PC-3 (cell line): Measurements from ENCODE around the gene MAGI1. TPM values are rescaled to one million over a fixed set of nuclear protein-coding genes. Genes with fewer than 3 reads are reported as not detected.

Experiments
- ATAC-seq: fragments of 200-7000 bp; cut with Tn5 transposase; 2 replicates; pipeline ENCODE4 v1.9.1; 2020; ENCODE audit warnings: mild to moderate bottlenecking, moderate library complexity
- BruUV-seq: library from RNA; stranded (reverse); fragments of 400-500 nt; replicated peaks from 2 replicates; lab custom pipeline; 2021; lab: Mats Ljungman, UMichigan
- CTCF ChIA-PET: fragments of 300-600 bp; sonication (Branson Sonifier 250); formaldehyde crosslinking; loops from one replicate; lab custom pipeline; 2022; ENCODE audit warnings: antibody characterized with exemption; lab: Charles Lee
- POLR2A ChIA-PET: fragments of 300-600 bp; sonication (Branson Sonifier 250); formaldehyde crosslinking; loops from one replicate; lab custom pipeline; 2022; ENCODE audit warnings: antibody characterized with exemption; ENCODE audit not compliant: unreplicated experiment; lab: Charles Lee
- DNase-seq: peaks from one replicate; pipeline ENCODE4 v3.0.0-alpha.2; 2015
- H2AFZ ChIP-seq: fragments of 300-600 bp; sonication (generic); 2 replicates; pipeline ENCODE4 v1.6.0; 2016; ENCODE audit warnings: antibody characterized with exemption, low read length
- H3F3A ChIP-seq: fragments of 300-600 bp; sonication (generic); one replicate; pipeline ENCODE4 v1.6.0; 2017; ENCODE audit warnings: antibody characterized with exemption, low read length, control low read depth, mild to moderate bottlenecking; ENCODE audit not compliant: unreplicated experiment
- H3K27ac ChIP-seq: fragments of 300-600 bp; sonication (generic); 2 replicates; pipeline ENCODE4 v1.5.1; 2016; ENCODE audit warnings: mild to moderate bottlenecking, low read length
- H3K27me3 ChIP-seq: fragments of 300-600 bp; sonication (generic); 2 replicates; pipeline ENCODE4 v1.6.1; 2016; ENCODE audit warnings: low read length, mixed read lengths
- H3K36me3 ChIP-seq: fragments of 300-600 bp; sonication (generic); 2 replicates; pipeline ENCODE4 v1.6.1; 2016; ENCODE audit warnings: low read depth, mixed run types, low read length, mixed read lengths
- H3K4me1 ChIP-seq: fragments of 300-600 bp; sonication (generic); 2 replicates; pipeline ENCODE4 v1.5.1; 2016; ENCODE audit warnings: low read length; ENCODE audit not compliant: insufficient read depth
- H3K4me2 ChIP-seq: fragments of 300-600 bp; sonication (generic); 2 replicates; pipeline ENCODE4 v1.6.0; 2016; ENCODE audit warnings: low read length
- H3K4me3 ChIP-seq: fragments of 300-600 bp; sonication (generic); 2 replicates; pipeline ENCODE4 v1.5.1; 2016; ENCODE audit warnings: mild to moderate bottlenecking, low read length, mixed read lengths
- H3K79me2 ChIP-seq: fragments of 300-600 bp; sonication (generic); 2 replicates; pipeline ENCODE4 v1.6.1; 2017; ENCODE audit warnings: low read length, mixed read lengths
- H3K9ac ChIP-seq: fragments of 300-600 bp; sonication (generic); 2 replicates; pipeline ENCODE4 v1.6.0; 2016; ENCODE audit warnings: mild to moderate bottlenecking, low read length
- H3K9me2 ChIP-seq: fragments of 300-600 bp; sonication (generic); replicated peaks from 2 replicates; pipeline ENCODE4 v1.6.1; 2016; ENCODE audit warnings: mixed run types, low read length, mixed read lengths
- H3K9me3 ChIP-seq: fragments of 300-600 bp; sonication (generic); 2 replicates; pipeline ENCODE4 v1.6.1; 2016; ENCODE audit warnings: low read length, mixed read lengths
- H4K20me1 ChIP-seq: fragments of 300-600 bp; sonication (generic); 2 replicates; pipeline ENCODE4 v1.6.1; 2016; ENCODE audit warnings: low read length, mixed read lengths
- EZH2 ChIP-seq: fragments of 300-600 bp; sonication (generic); IDR thresholded peaks from one replicate; pipeline ENCODE4 v1.6.1; 2017; ENCODE audit warnings: antibody characterized with exemption, mild to moderate bottlenecking, low read length; ENCODE audit not compliant: unreplicated experiment
- EZH2phosphoT487 ChIP-seq: fragments of 300-600 bp; sonication (generic); IDR thresholded peaks from 2 replicates; pipeline ENCODE4 v1.6.1; 2018; ENCODE audit warnings: mild to moderate bottlenecking, antibody characterized with exemption, low read length, borderline replicate concordance
- intact Hi-C: fragments of 100-400 bp; cut with micrococcal nuclease; formaldehyde crosslinking; loops from 2 replicates; pipeline ENCODE4 v1.9.0; 2023
- total RNA-seq: library from RNA; depleted of rRNA; stranded (reverse); fragments of >200 nt; gene quantifications from 2 replicates; pipeline ENCODE4 v1.2.3, GENCODE V29; 2014
- TF ChIP-seq, protein P1 (sequence below): fragments of 300-600 bp; sonication (generic); conservative IDR thresholded peaks from 2 replicates; pipeline ENCODE4 v1.5.1; 2017; ENCODE audit warnings: antibody characterized with exemption, low read depth, mild to moderate bottlenecking, low read length

The MAGI1 gene
- total RNA-seq, 1 experiment from 2014 or later = 8.9 TPM

- CTCF ChIA-PET = no interaction called here
- POLR2A ChIA-PET = no interaction called here
- H3K27me3 ChIP-seq = no peaks in the 10 kb centered on the region
- DNase-seq (no peak), ATAC-seq (no peak)
- TF ChIP-seq EZH2phosphoT487 (no peak), EZH2 (no peak)
- TF ChIP-seq, protein P1, sequence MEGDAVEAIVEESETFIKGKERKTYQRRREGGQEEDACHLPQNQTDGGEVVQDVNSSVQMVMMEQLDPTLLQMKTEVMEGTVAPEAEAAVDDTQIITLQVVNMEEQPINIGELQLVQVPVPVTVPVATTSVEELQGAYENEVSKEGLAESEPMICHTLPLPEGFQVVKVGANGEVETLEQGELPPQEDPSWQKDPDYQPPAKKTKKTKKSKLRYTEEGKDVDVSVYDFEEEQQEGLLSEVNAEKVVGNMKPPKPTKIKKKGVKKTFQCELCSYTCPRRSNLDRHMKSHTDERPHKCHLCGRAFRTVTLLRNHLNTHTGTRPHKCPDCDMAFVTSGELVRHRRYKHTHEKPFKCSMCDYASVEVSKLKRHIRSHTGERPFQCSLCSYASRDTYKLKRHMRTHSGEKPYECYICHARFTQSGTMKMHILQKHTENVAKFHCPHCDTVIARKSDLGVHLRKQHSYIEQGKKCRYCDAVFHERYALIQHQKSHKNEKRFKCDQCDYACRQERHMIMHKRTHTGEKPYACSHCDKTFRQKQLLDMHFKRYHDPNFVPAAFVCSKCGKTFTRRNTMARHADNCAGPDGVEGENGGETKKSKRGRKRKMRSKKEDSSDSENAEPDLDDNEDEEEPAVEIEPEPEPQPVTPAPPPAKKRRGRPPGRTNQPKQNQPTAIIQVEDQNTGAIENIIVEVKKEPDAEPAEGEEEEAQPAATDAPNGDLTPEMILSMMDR = no peak
- no peak overlapping the region for H3K4me2 ChIP-seq
- H3F3A ChIP-seq = no peaks in the 10 kb centered on the region
- H3K4me3 ChIP-seq = no peak overlapping the region
- no peaks in the 10 kb centered on the region for H3K9me2 ChIP-seq
- no TSS peak for BruUV-seq
- H3K9me3 ChIP-seq = no peaks in the 10 kb centered on the region
- no peak overlapping the region for H2AFZ ChIP-seq
- intact Hi-C loops = no loop called here
- no peaks in the 10 kb centered on the region for H4K20me1 ChIP-seq
- no peak overlapping the region for H3K9ac ChIP-seq
- H3K79me2 ChIP-seq = no peaks in the 10 kb centered on the region
- no peaks in the 10 kb centered on the region for H3K4me1 ChIP-seq
- no peaks in the 10 kb centered on the region for H3K36me3 ChIP-seq
- H3K27ac ChIP-seq = no peak overlapping the region
Measured at GRCh38 chr3:65819896-65820295, 218.8 kb downstream of the MAGI1 start.

GRCh38 chr3:65817553-65818126 lies 221.1 kb downstream of the MAGI1 start:
- Histone ChIP-seq H3K9me3 (no peaks in the 10 kb centered on the region), H3K9me2 (no peaks in the 10 kb centered on the region), H3K4me3 (no peak overlapping the region), H4K20me1 (no peaks in the 10 kb centered on the region), H3K4me2 (no peak overlapping the region), H2AFZ (no peak overlapping the region), H3K27me3 (no peaks in the 10 kb centered on the region), H3K9ac (no peak overlapping the region), H3K79me2 (no peaks in the 10 kb centered on the region), H3K36me3 (no peaks in the 10 kb centered on the region), H3K4me1 (no peaks in the 10 kb centered on the region), H3F3A (no peaks in the 10 kb centered on the region), H3K27ac (no peak overlapping the region)
- ATAC-seq (no peak), DNase-seq (no peak)
- POLR2A ChIA-PET = no interaction called here
- intact Hi-C loops = no loop called here
- TF ChIP-seq EZH2phosphoT487 = no peak
- TF ChIP-seq, protein P1 = no peak
- no peak for TF ChIP-seq EZH2
- BruUV-seq = no TSS peak
- CTCF ChIA-PET = no interaction called here

DNA sequence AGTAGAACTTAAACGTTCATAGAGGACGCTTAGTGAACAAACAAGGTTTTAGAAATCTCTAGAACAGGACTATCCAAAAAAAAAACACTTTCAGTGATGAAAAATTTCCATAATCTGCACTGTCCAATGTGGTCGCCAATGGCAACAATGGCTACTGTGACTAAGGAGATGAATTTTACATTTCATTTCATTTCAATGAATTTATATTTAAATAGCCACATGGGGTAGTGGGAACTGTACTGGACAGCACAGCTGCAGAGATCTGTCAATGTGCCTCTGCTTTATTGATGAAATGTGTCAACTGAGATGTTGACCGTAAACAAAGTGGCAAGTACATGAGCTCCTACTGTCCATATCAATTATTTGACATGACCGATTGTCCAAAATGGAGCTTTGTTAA lies 222.5 kb downstream of the MAGI1 start:
- TF ChIP-seq EZH2 (no peak), EZH2phosphoT487 (no peak)
- TF ChIP-seq, protein P1 = no peak
- no peaks in the 10 kb centered on the region for H4K20me1 ChIP-seq
- intact Hi-C loops = no loop called here
- no peaks in the 10 kb centered on the region for H3K27me3 ChIP-seq
- H3K27ac ChIP-seq = no peak overlapping the region
- no peaks in the 10 kb centered on the region for H3K9me2 ChIP-seq
- H3K4me1 ChIP-seq = no peaks in the 10 kb centered on the region
- ChIA-PET CTCF (no interaction called here), POLR2A (no interaction called here)
- no peaks in the 10 kb centered on the region for H3K36me3 ChIP-seq
- no peak overlapping the region for H3K4me3 ChIP-seq
- no peak overlapping the region for H2AFZ ChIP-seq
- H3F3A ChIP-seq = no peaks in the 10 kb centered on the region
- no peak overlapping the region for H3K4me2 ChIP-seq
- no TSS peak for BruUV-seq
- no peak overlapping the region for H3K9ac ChIP-seq
- ATAC-seq = no peak
- H3K79me2 ChIP-seq = no peaks in the 10 kb centered on the region
- DNase-seq = no peak
- no peaks in the 10 kb centered on the region for H3K9me3 ChIP-seq
